ENCODE measurements around the gene PSMC6. TPM values are rescaled to one million over a fixed set of nuclear protein-coding genes. Genes with fewer than 3 reads are reported as not detected.
A peak's percentile ranks its signal among the peaks of the same experiment; 100 is the strongest.

The PSMC6 gene
- total RNA-seq, 1 donor: 111 TPM

DNA sequence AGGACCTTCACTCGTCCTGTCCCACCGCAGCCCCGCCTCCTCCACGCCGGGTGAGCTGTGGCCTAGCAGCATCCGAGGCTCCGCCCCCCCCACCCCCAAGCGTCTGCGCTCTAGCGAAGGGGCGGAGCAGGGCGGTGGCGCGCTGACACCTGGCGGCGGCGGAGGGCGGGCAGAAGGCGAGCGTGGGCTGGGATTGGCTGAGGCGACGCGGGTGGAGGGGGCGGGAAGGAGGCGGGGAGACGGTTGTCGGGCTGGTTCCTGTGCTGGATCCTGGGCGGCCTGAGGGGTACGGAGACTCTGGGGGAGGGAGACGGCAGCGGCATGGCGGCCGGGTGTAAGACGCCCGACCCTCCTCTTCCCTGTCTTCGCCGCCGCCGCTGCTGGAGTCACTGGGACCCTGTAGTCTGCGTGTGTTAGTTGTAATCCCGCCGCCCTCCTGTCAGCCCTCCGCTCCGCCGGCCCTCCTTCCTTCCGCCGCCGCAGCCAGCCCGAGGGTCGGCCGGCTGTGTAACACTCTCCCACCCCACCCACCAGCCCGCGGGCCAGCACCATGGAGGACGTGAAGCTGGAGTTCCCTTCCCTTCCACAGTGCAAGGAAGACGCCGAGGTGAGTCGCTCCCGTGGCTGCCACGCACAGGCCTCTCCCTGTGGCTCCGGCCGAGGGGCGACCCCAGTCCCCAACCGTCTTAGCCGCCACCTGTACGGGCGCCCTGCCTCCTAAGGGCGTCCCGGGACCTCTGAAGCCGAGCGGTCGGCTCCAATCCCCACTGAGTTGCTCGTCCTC is 23.1 kb downstream of the PSMC6 start, which contains the start of gene STYX:
STYX (plus strand) TSS at position 242 of the 784 bp plus-strand sequence; CDS start at position 551, 309 bp downstream.
- H3K4me3 ChIP-seq (ENCODE audit: low read depth, low read length): peak within 1 kb of the TSS; percentile 87
- TF ChIP-seq, protein P1, sequence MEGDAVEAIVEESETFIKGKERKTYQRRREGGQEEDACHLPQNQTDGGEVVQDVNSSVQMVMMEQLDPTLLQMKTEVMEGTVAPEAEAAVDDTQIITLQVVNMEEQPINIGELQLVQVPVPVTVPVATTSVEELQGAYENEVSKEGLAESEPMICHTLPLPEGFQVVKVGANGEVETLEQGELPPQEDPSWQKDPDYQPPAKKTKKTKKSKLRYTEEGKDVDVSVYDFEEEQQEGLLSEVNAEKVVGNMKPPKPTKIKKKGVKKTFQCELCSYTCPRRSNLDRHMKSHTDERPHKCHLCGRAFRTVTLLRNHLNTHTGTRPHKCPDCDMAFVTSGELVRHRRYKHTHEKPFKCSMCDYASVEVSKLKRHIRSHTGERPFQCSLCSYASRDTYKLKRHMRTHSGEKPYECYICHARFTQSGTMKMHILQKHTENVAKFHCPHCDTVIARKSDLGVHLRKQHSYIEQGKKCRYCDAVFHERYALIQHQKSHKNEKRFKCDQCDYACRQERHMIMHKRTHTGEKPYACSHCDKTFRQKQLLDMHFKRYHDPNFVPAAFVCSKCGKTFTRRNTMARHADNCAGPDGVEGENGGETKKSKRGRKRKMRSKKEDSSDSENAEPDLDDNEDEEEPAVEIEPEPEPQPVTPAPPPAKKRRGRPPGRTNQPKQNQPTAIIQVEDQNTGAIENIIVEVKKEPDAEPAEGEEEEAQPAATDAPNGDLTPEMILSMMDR (IDR thresholded peaks at IDR 0.05; ENCODE audit: insufficient read depth, low read length): no peak
- DNase-seq (ENCODE audit: low read depth): peak; percentile 94

GRCh38 chr14:52730709-52731111 is 23.7 kb downstream of the PSMC6 start:
- DNase-seq (ENCODE audit: low read depth): peak; percentile 26
- TF ChIP-seq, protein P1 (IDR thresholded peaks at IDR 0.05; ENCODE audit: insufficient read depth, low read length): no peak
- H3K4me3 ChIP-seq (ENCODE audit: low read depth, low read length): peak overlapping the region; percentile 87

DNA sequence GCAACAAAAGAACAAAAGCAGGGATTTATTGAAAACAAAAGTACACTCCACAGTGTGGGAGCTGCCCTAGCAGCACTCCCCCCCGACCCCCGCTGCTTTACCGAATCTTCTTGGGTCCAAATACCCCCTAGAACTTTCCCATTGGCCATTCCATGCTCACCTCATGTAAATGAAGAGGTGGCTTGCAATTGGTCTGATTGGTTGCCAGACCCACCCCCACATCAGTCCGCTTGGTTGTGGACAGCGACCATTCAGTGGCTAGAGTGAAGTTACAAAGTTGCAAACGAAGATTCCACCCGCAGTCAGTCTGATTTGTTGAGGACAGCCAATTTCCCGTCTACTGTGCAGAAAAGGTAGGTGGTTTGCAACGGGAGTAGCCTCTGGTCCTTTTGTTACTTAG is 26.8 kb downstream of the PSMC6 start:
- no peak overlapping the region for H3K4me3 ChIP-seq (ENCODE audit: low read depth, low read length)
- DNase-seq (ENCODE audit: low read depth): no peak
- TF ChIP-seq, protein P1 (IDR thresholded peaks at IDR 0.05; ENCODE audit: insufficient read depth, low read length): no peak

- TF ChIP-seq, protein P1 (IDR thresholded peaks at IDR 0.05; ENCODE audit: insufficient read depth, low read length): no peak
- no peak for DNase-seq (ENCODE audit: low read depth)
- H3K4me3 ChIP-seq (ENCODE audit: low read depth, low read length): no peak overlapping the region
Measured at GRCh38 chr14:52735921-52736489, 29.0 kb downstream of the PSMC6 start.

DNA sequence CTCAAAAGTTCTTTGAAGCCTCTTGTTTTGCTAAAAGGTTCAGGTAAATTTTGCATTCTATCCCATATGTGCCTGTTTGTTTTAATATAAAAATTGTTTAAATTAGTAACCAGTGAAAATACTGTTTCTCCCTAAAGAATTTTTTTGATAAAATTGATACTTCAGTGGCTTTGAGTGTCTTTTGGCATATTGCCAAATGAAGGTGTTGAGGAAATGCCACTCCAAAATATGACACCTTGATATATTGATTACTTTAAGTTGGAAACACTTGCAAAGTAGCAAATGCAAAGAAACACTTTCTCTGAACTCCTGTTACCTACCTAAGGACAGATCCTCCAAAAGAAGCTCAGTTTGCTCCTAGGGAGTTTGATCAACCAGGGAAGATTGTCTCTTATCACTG is 31.4 kb downstream of the PSMC6 start:
- TF ChIP-seq, protein P1 (IDR thresholded peaks at IDR 0.05; ENCODE audit: insufficient read depth, low read length): no peak
- DNase-seq (ENCODE audit: low read depth): no peak
- no peak overlapping the region for H3K4me3 ChIP-seq (ENCODE audit: low read depth, low read length)

GRCh38 chr14:52740751-52741150 is 33.8 kb downstream of the PSMC6 start:
- TF ChIP-seq, protein P1 (IDR thresholded peaks at IDR 0.05; ENCODE audit: insufficient read depth, low read length): no peak
- H3K4me3 ChIP-seq (ENCODE audit: low read depth, low read length): no peak overlapping the region
- no peak for DNase-seq (ENCODE audit: low read depth)
